Esophagus muscularis mucosa (tissue), 4 donors: ENCODE results near the gene KCNJ6. TPM values are rescaled to one million over a fixed set of nuclear protein-coding genes. Genes with fewer than 3 reads are reported as not detected.

Source experiments
- DNase-seq: peaks from one replicate; pipeline ENCODE4 v3.0.0-alpha.2; 2017; ENCODE audit errors: extremely low spot score
- H3K27ac ChIP-seq, 4 donors: fragments of 200-600 bp; sonication (generic); replicated peaks in 1 of 4; 1 replicate in 3 of 4; 2 replicates in 1 of 4; pipeline ENCODE4 v1.5.1; 2016 to 2019; ENCODE audit warnings: mild to moderate bottlenecking in 1 of 4
- H3K27me3 ChIP-seq, 4 donors: fragments of 200-600 bp; sonication (generic); one replicate each; pipeline versions ENCODE4 v1.5.1 to v1.6.0; 2016 to 2019
- H3K36me3 ChIP-seq, 4 donors: fragments of 200-600 bp; sonication (generic); one replicate each; pipeline ENCODE4 v1.5.1; 2016 to 2019
- H3K4me1 ChIP-seq, 4 donors: fragments of 200-600 bp; sonication (generic); one replicate each; pipeline ENCODE4 v1.5.1; 2016 to 2019
- H3K4me3 ChIP-seq, 4 donors: fragments of 200-600 bp; sonication (generic); 1 replicate in 2 of 4; 2 replicates in 2 of 4; pipeline ENCODE4 v1.5.1; 2016 to 2019; ENCODE audit warnings: mild to moderate bottlenecking in 4 of 4, moderate library complexity in 1 of 4
- H3K9me3 ChIP-seq, 4 donors: fragments of 200-600 bp; sonication (generic); 1 replicate in 3 of 4; 2 replicates in 1 of 4; pipeline ENCODE4 v1.5.1; 2016 to 2019
- EP300 ChIP-seq: sonication (generic); formaldehyde crosslinking; IDR thresholded peaks from one replicate; pipeline ENCODE4 v1.6.1; 2017; ENCODE audit warnings: antibody characterized with exemption
- POLR2A ChIP-seq: fragments of 450-650 bp; IDR thresholded peaks from one replicate; pipeline ENCODE4 v1.6.1; 2017; ENCODE audit warnings: antibody characterized with exemption, moderate library complexity, mild to moderate bottlenecking, low read depth
- POLR2AphosphoS5 ChIP-seq, 2 donors: sonication (generic); formaldehyde crosslinking; IDR thresholded peaks; one replicate each; pipeline ENCODE4 v1.6.1; 2017; ENCODE audit warnings: antibody characterized with exemption in 2 of 2
- WGBS: methylation state at CpG from one replicate; pipeline ENCODE4 v1.1.5; 2018; 5-methylcytosine and 5-hydroxymethylcytosine counted together
- intact Hi-C: fragments of 100-400 bp; cut with DNase I; formaldehyde crosslinking; loops from one replicate; pipeline ENCODE4 v1.15.1; 2023
- total RNA-seq, 4 donors: library from RNA; depleted of rRNA; stranded (reverse); fragments of >200 nt; gene quantifications; one replicate each; pipeline versions ENCODE4 v1.1.0 to v1.2.1, GENCODE V29; 2016
- TF ChIP-seq, protein P1 (sequence below), 3 experiments: fragments of 200-600 bp in 2 of 3; fragments of 450-650 bp in 1 of 3; sonication (generic) in 2 of 3; IDR thresholded peaks; one replicate each; pipeline ENCODE4 v1.5.1; 2017 to 2019; ENCODE audit warnings: antibody characterized with exemption in 3 of 3, mild to moderate bottlenecking in 2 of 3, moderate library complexity in 1 of 3

KCNJ6 gene
- total RNA-seq, 4 donors from 2014 or later, result under 0.01 TPM; not detected in 2

DNA sequence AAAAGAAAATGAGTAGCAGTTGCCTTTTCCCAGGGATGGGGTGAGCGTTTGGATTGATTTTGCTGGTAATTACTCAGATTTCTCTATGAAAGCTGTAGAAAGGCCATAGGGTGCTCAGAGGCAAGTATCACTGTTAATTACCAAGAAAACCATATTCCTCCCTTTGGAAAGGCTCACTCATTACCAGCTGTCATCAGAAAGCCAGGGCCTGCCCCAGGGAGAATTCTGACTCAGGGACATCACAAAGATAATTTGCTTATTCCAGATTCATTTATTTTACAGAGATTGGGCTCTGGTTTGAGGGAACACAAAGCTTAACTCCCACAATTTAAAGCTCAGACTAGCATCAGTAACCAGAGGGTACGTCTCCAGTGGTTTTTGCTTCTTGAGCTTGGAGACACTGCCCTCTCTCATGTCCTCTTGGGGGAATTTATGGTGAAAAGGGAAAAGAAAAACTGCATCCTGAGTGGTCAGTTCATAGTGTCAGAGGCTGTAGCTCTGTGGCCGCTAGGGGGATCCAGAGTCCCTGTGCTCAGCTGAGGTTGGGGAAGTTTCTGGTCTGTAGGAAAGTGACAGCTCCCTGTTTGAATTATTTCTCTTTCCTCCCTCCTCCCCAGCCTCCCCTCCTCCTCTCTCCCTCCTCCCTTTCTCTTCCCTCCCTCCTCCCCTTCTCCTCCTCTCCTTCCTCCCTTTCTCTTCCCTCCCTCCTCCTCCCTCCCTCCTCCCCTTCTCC, 204.3 kb downstream of the KCNJ6 start:
- no peak overlapping the region for H3K4me3 ChIP-seq
- intact Hi-C loops, result no loop called here
- WGBS, result 54% methylated on average over 3 of the region's 3 CpGs
- TF ChIP-seq, protein P1, sequence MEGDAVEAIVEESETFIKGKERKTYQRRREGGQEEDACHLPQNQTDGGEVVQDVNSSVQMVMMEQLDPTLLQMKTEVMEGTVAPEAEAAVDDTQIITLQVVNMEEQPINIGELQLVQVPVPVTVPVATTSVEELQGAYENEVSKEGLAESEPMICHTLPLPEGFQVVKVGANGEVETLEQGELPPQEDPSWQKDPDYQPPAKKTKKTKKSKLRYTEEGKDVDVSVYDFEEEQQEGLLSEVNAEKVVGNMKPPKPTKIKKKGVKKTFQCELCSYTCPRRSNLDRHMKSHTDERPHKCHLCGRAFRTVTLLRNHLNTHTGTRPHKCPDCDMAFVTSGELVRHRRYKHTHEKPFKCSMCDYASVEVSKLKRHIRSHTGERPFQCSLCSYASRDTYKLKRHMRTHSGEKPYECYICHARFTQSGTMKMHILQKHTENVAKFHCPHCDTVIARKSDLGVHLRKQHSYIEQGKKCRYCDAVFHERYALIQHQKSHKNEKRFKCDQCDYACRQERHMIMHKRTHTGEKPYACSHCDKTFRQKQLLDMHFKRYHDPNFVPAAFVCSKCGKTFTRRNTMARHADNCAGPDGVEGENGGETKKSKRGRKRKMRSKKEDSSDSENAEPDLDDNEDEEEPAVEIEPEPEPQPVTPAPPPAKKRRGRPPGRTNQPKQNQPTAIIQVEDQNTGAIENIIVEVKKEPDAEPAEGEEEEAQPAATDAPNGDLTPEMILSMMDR (IDR thresholded peaks at IDR 0.05), result peak; percentile 47 to 68 (median 47)
- no peak for TF ChIP-seq EP300
- no peak overlapping the region for H3K27ac ChIP-seq
- peaks cover 0 to 2% (median 0%) of the 10 kb centered on the region in 4 donors for H3K27me3 ChIP-seq
- no peak for DNase-seq
- H3K9me3 ChIP-seq, result peaks cover 0 to 7% (median 0%) of the 10 kb centered on the region in 4 donors
- H3K36me3 ChIP-seq, result no peaks in the 10 kb centered on the region
- H3K4me1 ChIP-seq, result peaks cover 0 to 10% (median 9%) of the 10 kb centered on the region in 4 donors

DNA sequence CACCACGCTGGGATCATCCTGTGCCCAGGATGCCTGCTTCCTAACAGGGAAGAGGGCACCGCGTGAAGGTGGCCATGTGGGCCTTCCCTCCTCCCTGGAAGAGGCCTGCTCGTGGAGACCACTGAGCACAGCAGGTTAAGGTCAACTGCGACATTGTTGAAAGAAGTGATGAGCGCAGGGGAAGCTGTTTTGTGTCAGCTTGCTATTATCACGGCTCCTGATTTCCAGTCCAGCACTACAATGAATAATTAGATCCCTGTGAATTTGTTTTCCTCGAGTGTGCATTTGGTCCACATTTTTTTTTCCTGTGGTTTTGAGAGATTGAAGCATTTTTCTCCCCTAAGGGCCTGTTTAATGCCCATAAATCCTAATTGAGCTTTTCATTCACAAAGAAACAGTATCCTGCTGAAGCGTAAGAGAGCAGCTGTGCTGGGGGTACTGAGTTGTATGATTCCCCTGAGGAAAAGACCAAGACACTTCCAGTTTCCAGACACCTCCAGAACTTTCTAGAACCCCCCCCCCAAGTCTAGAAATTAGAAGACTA, 204.9 kb downstream of the KCNJ6 start:
- H3K27me3 ChIP-seq, result no peaks in the 10 kb centered on the region
- intact Hi-C loops, result no loop called here
- 82% methylated on average over 6 of the region's 9 CpGs for WGBS
- no peaks in the 10 kb centered on the region for H3K36me3 ChIP-seq
- TF ChIP-seq POLR2A, result no peak
- no peak for TF ChIP-seq EP300
- no peak for TF ChIP-seq POLR2AphosphoS5 (IDR thresholded peaks at IDR 0.05)
- TF ChIP-seq, protein P1 (IDR thresholded peaks at IDR 0.05), result no peak
- H3K4me1 ChIP-seq, result peaks cover 0 to 10% (median 9%) of the 10 kb centered on the region in 4 donors
- DNase-seq, result no peak
- H3K4me3 ChIP-seq, result no peak overlapping the region
- H3K9me3 ChIP-seq, result peaks cover 0 to 9% (median 0%) of the 10 kb centered on the region in 4 donors
- H3K27ac ChIP-seq, result no peak overlapping the region

DNA sequence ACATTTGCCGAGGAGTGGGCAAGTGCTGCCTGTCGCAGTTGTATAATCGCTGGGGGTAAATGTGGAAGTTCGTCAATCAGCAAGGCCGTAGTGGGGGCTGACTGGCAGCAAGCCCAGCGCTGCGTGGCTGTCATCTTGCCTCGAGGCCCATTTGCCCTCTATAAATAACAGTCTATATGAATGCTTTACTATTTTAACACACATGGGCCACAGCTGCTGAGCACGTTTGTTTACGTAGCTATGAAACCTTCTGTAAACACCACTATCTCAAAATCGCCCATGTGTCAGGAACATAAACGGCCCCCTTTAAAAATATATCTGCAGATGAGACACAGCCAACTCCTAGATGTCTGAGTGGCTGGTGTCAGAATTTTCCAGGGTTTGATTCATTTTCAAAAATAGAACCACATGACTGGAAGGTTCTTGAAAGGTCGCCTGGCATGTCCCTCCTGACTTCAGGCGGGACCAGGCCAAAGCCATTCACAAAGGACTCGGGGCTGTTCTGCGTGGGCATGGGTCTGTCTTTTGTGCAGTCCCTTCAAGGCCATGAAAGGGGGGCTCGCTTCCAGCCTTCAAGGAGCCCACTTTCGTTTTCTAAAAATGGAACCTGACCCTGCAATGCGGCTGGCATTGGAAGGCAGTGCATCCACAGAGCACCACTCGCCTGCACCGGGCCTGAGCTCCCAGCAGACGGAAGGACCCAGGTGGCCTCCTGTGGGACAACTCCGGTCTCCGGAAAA, 205.5 kb downstream of the KCNJ6 start:
- Histone ChIP-seq H3K27ac (no peak overlapping the region), H3K36me3 (no peaks in the 10 kb centered on the region), H3K4me1 (peaks cover 0 to 10% (median 9%) of the 10 kb centered on the region in 4 donors), H3K4me3 (no peak overlapping the region), H3K27me3 (no peaks in the 10 kb centered on the region), H3K9me3 (peaks cover 0 to 15% (median 0%) of the 10 kb centered on the region in 4 donors)
- intact Hi-C loops, result no loop called here
- no peak for TF ChIP-seq POLR2A
- TF ChIP-seq, protein P1 (IDR thresholded peaks at IDR 0.05), result no peak
- TF ChIP-seq EP300, result no peak
- TF ChIP-seq POLR2AphosphoS5 (IDR thresholded peaks at IDR 0.05), result no peak
- WGBS, result 57% methylated on average over 24 of the region's 24 CpGs
- DNase-seq, result no peak

DNA sequence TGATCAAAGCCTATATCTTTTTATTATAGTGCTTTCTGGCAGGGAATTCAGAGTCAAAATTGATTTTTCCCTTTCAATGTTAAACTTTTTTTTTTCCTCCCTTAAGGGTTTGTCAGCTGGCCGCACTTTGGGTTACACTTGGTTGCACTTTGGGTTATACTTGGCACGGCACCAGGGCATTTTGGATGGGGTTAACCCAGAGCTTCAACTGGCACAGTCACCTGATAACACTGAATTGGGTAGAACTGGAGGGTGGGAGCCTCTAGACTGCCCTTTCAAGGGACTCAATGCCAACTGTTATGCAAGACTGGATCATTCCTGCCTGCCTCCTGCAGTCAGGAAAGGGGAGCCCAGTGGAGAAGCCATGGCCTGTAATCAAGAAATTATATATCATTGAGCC, 211.5 kb downstream of the KCNJ6 start:
- no peak for TF ChIP-seq POLR2A
- TF ChIP-seq POLR2AphosphoS5 (IDR thresholded peaks at IDR 0.05), result no peak
- TF ChIP-seq, protein P1 (IDR thresholded peaks at IDR 0.05), result no peak
- Histone ChIP-seq H3K9me3 (peaks cover 0 to 9% (median 0%) of the 10 kb centered on the region in 4 donors), H3K27ac (no peak overlapping the region), H3K4me3 (no peak overlapping the region), H3K4me1 (no peaks in the 10 kb centered on the region), H3K27me3 (peaks cover 0 to 4% (median 0%) of the 10 kb centered on the region in 4 donors), H3K36me3 (no peaks in the 10 kb centered on the region)
- 86% methylated on average over 2 of the region's 2 CpGs for WGBS
- intact Hi-C loops, result no loop called here
- DNase-seq, result no peak
